PFSK-1 (cell line): ENCODE measurements around the gene DDB1.

Source experiments
- FOXP2 ChIP-seq: optimal IDR thresholded peaks from 2 replicates; pipeline ENCODE3; 2011; ENCODE audit warnings: borderline replicate concordance, control low read depth, inconsistent platforms; ENCODE audit not compliant: insufficient read depth; ENCODE audit errors: extremely low read length, extremely low read depth
- POLR2AphosphoS5 ChIP-seq: IDR thresholded peaks from 2 replicates; pipeline ENCODE4 v1.6.1; 2012; ENCODE audit warnings: low read depth, mild to moderate bottlenecking, control low read depth, low read length, moderate library complexity
- REST ChIP-seq, 2 experiments: IDR thresholded peaks; 2 replicates each; pipeline versions ENCODE4 v1.6.1 to v1.8.0; 2011 to 2012; ENCODE audit warnings: low read depth in 2 of 2, low read length in 2 of 2, control low read depth in 1 of 2, inconsistent platforms in 1 of 2, mild to moderate bottlenecking in 1 of 2, moderate library complexity in 1 of 2; ENCODE audit not compliant: insufficient read depth in 1 of 2
- SIN3A ChIP-seq: IDR thresholded peaks from 2 replicates; pipeline ENCODE4 v1.6.1; 2012; ENCODE audit warnings: mild to moderate bottlenecking, low read length, moderate library complexity, borderline replicate concordance; ENCODE audit not compliant: insufficient read depth
- TAF1 ChIP-seq: IDR thresholded peaks from 2 replicates; pipeline ENCODE4 v1.6.1; 2012; ENCODE audit warnings: low read length, control low read depth, borderline replicate concordance; ENCODE audit not compliant: insufficient read depth

Gene DDB1

GRCh38 chr11:61298663-61299244 is 34.2 kb downstream of the DDB1 start:
- TF ChIP-seq REST (IDR thresholded peaks at IDR 0.05; ENCODE audit: insufficient read depth in 1 of 2, low read depth in 2 of 2, low read length in 2 of 2) = no peak

GRCh38 chr11:61297746-61298145 is 35.2 kb downstream of the DDB1 start:
- TF ChIP-seq FOXP2 = no peak
- TF ChIP-seq TAF1 = no peak
- no peak for TF ChIP-seq REST (IDR thresholded peaks at IDR 0.05; ENCODE audit: insufficient read depth in 1 of 2, low read depth in 2 of 2, low read length in 2 of 2)
- no peak for TF ChIP-seq SIN3A
- TF ChIP-seq POLR2AphosphoS5 = no peak

- TF ChIP-seq FOXP2 (no peak), SIN3A (no peak), REST (IDR thresholded peaks at IDR 0.05; ENCODE audit: insufficient read depth in 1 of 2, low read depth in 2 of 2, low read length in 2 of 2) (no peak), POLR2AphosphoS5 (no peak), TAF1 (no peak)
Observed at GRCh38 chr11:61297341-61297740, 35.6 kb downstream of the DDB1 start.

- TF ChIP-seq FOXP2 (no peak), POLR2AphosphoS5 (no peak), TAF1 (no peak), REST (IDR thresholded peaks at IDR 0.05; ENCODE audit: insufficient read depth in 1 of 2, low read depth in 2 of 2, low read length in 2 of 2) (no peak), SIN3A (no peak)
Observed at GRCh38 chr11:61295596-61295926, 37.3 kb downstream of the DDB1 start.

GRCh38 chr11:61294717-61295595 is 37.9 kb downstream of the DDB1 start, which contains the start of gene VWCE:
Gene VWCE, minus strand, starts transcription at chr11:61295316. Its CDS starts 279 bp downstream, at chr11:61295037.
- TF ChIP-seq REST (IDR thresholded peaks at IDR 0.05; ENCODE audit: insufficient read depth in 1 of 2, low read depth in 2 of 2, low read length in 2 of 2) = no peak
- no peak for TF ChIP-seq FOXP2
- TF ChIP-seq POLR2AphosphoS5 = no peak
- no peak for TF ChIP-seq SIN3A
- no peak for TF ChIP-seq TAF1
